Skeletal muscle tissue (tissue), 4 donors: ENCODE measurements around the gene KRT31. TPM values are rescaled to one million over a fixed set of nuclear protein-coding genes. Genes with fewer than 3 reads are reported as not detected.
"Not testable (repeated sequence)": the region's sequence is repeated elsewhere in the genome, so short reads cannot be mapped to it uniquely, and the experiment has no call there.

Experiments used
- H3K27ac ChIP-seq: one replicate; pipeline ENCODE4 v1.7.0; 2013; ENCODE audit warnings: mild to moderate bottlenecking, low read depth, low read length, inconsistent platforms
- H3K27me3 ChIP-seq, 3 donors: one replicate each; pipeline ENCODE4 v1.7.0; 2013; ENCODE audit warnings: low read length in 3 of 3; ENCODE audit not compliant: control insufficient read depth in 3 of 3, insufficient read depth in 3 of 3
- H3K36me3 ChIP-seq, 3 donors: one replicate each; pipeline ENCODE4 v1.7.0; 2013; ENCODE audit warnings: low read length in 3 of 3; ENCODE audit not compliant: control insufficient read depth in 3 of 3, insufficient read depth in 3 of 3
- H3K4me1 ChIP-seq, 3 donors: one replicate each; pipeline ENCODE4 v1.7.0; 2013; ENCODE audit warnings: low read length in 3 of 3, mild to moderate bottlenecking in 3 of 3; ENCODE audit not compliant: control insufficient read depth in 3 of 3, insufficient read depth in 3 of 3
- H3K4me3 ChIP-seq, 3 donors: one replicate each; pipeline ENCODE4 v1.7.0; 2013; ENCODE audit warnings: low read length in 3 of 3
- H3K9ac ChIP-seq, 3 donors: one replicate each; pipeline ENCODE4 v1.7.0; 2013; ENCODE audit warnings: low read length in 3 of 3, mild to moderate bottlenecking in 3 of 3, moderate library complexity in 2 of 3, low read depth in 1 of 3
- H3K9me3 ChIP-seq, 3 donors: one replicate each; pipeline ENCODE4 v1.7.0; 2013; ENCODE audit warnings: low read length in 3 of 3; ENCODE audit not compliant: control insufficient read depth in 3 of 3
- total RNA-seq: library from RNA; depleted of rRNA; stranded (reverse); fragments of >200 nt; gene quantifications from one replicate; pipeline ENCODE4 v1.2.3, GENCODE V29; 2014
- donor health status: Osteomylitis.

KRT31 gene
- total RNA-seq, 1 donor from 2014 or later: 3.1 TPM

- H3K27me3 ChIP-seq: not testable (repeated sequence)
These were observed 15.5 kb downstream of the KRT31 start, which contains the start of gene KRT34 for GRCh38 chr17:41381943-41382342. KRT34 (minus strand) TSS chr17:41382306; CDS start chr17:41382246, 60 bp downstream.

GRCh38 chr17:41380091-41380490 is 17.3 kb downstream of the KRT31 start:
- H3K4me1 ChIP-seq, H3K4me3 ChIP-seq, H3K9me3 ChIP-seq, H3K9ac ChIP-seq, H3K27ac ChIP-seq, H3K27me3 ChIP-seq, H3K36me3 ChIP-seq: not testable (repeated sequence)

More at GRCh38 chr17:41381943-41382342, 15.5 kb downstream of the KRT31 start, which contains the start of gene KRT34:
- H3K4me3 ChIP-seq, H3K9ac ChIP-seq, H3K9me3 ChIP-seq, H3K27ac ChIP-seq, H3K36me3 ChIP-seq, H3K4me1 ChIP-seq: not testable (repeated sequence)

GRCh38 chr17:41377546-41377945 is 19.9 kb downstream of the KRT31 start:
- Histone ChIP-seq H3K36me3 (no peaks in the 10 kb centered on the region), H3K27me3 (peaks cover 0 to 6% (median 0%) of the 10 kb centered on the region in 3 donors), H3K9me3 (no peaks in the 10 kb centered on the region), H3K27ac (no peak overlapping the region), H3K9ac (no peak overlapping the region), H3K4me1 (no peaks in the 10 kb centered on the region), H3K4me3 (no peak overlapping the region)

GRCh38 chr17:41369713-41370112 is 27.7 kb downstream of the KRT31 start, which contains the start of gene KRT33B:
KRT33B (minus strand) TSS chr17:41369813; CDS start chr17:41369750, 63 bp downstream.
- no peaks in the 10 kb centered on the region for H3K9me3 ChIP-seq
- no peaks in the 10 kb centered on the region for H3K4me1 ChIP-seq
- no peak within 1 kb of the TSS for H3K9ac ChIP-seq
- no peak within 1 kb of the TSS for H3K27ac ChIP-seq
- no peak within 1 kb of the TSS for H3K4me3 ChIP-seq
- no peaks in the 10 kb centered on the region for H3K36me3 ChIP-seq
- H3K27me3 ChIP-seq: peaks cover 0 to 3% (median 2%) of the 10 kb centered on the region in 3 donors

GRCh38 chr17:41369023-41369422 is 28.4 kb downstream of the KRT31 start:
- peaks cover 0 to 3% (median 2%) of the 10 kb centered on the region in 3 donors for H3K27me3 ChIP-seq
- H3K9me3 ChIP-seq: no peaks in the 10 kb centered on the region

GRCh38 chr17:41367426-41368075 is 29.9 kb downstream of the KRT31 start:
- Histone ChIP-seq H3K36me3 (no peaks in the 10 kb centered on the region), H3K27me3 (peaks cover 0 to 3% (median 2%) of the 10 kb centered on the region in 3 donors), H3K4me1 (no peaks in the 10 kb centered on the region), H3K9ac (no peak overlapping the region), H3K9me3 (no peaks in the 10 kb centered on the region), H3K27ac (no peak overlapping the region), H3K4me3 (no peak overlapping the region)

More at GRCh38 chr17:41369023-41369422, 28.4 kb downstream of the KRT31 start:
- H3K4me1 ChIP-seq: no peaks in the 10 kb centered on the region
- no peak overlapping the region for H3K4me3 ChIP-seq
- no peak overlapping the region for H3K9ac ChIP-seq
- H3K27ac ChIP-seq: no peak overlapping the region
- H3K36me3 ChIP-seq: no peaks in the 10 kb centered on the region

- Histone ChIP-seq H3K4me1 (no peaks in the 10 kb centered on the region), H3K9me3 (no peaks in the 10 kb centered on the region), H3K27ac (no peak overlapping the region), H3K4me3 (no peak overlapping the region), H3K27me3 (peaks cover 0 to 3% (median 2%) of the 10 kb centered on the region in 3 donors), H3K9ac (no peak overlapping the region), H3K36me3 (no peaks in the 10 kb centered on the region)
These were observed 31.3 kb downstream of the KRT31 start for GRCh38 chr17:41366070-41366469.

GRCh38 chr17:41363881-41364280 is 33.5 kb downstream of the KRT31 start:
- H3K9me3 ChIP-seq: no peaks in the 10 kb centered on the region
- no peaks in the 10 kb centered on the region for H3K4me1 ChIP-seq
- H3K27me3 ChIP-seq: no peaks in the 10 kb centered on the region
- no peak overlapping the region for H3K9ac ChIP-seq
- H3K27ac ChIP-seq: no peak overlapping the region
- H3K4me3 ChIP-seq: no peak overlapping the region
- H3K36me3 ChIP-seq: no peaks in the 10 kb centered on the region

GRCh38 chr17:41360296-41360995 is 37.0 kb downstream of the KRT31 start:
- no peaks in the 10 kb centered on the region for H3K9me3 ChIP-seq
- no peak overlapping the region for H3K9ac ChIP-seq
- no peaks in the 10 kb centered on the region for H3K36me3 ChIP-seq
- no peaks in the 10 kb centered on the region for H3K4me1 ChIP-seq
- H3K4me3 ChIP-seq: no peak overlapping the region
- H3K27ac ChIP-seq: no peak overlapping the region
- no peaks in the 10 kb centered on the region for H3K27me3 ChIP-seq

- Histone ChIP-seq H3K27me3 (no peaks in the 10 kb centered on the region), H3K4me1 (no peaks in the 10 kb centered on the region), H3K9ac (no peak overlapping the region), H3K36me3 (no peaks in the 10 kb centered on the region), H3K9me3 (no peaks in the 10 kb centered on the region), H3K27ac (no peak overlapping the region), H3K4me3 (no peak overlapping the region)
These were observed 42.9 kb downstream of the KRT31 start for GRCh38 chr17:41354536-41354935.
